Thoracic aorta (tissue), 2 donors: Measurements from ENCODE around the gene LRRN4. TPM values are rescaled to one million over a fixed set of nuclear protein-coding genes. Genes with fewer than 3 reads are reported as not detected.

Experiments
- ATAC-seq: fragments of 150-250 bp; one replicate; pipeline ENCODE4 v1.8.0; 2017; ENCODE audit warnings: low read depth; ENCODE audit not compliant: insufficient number of reproducible peaks, low FRiP score
- DNase-seq: peaks from one replicate; pipeline ENCODE4 v3.0.0-alpha.2; 2020; ENCODE audit warnings: low spot score
- H3K27ac ChIP-seq, 2 donors: fragments of 200-600 bp; sonication (generic); 1 replicate in 1 of 2; 2 replicates in 1 of 2; pipeline ENCODE4 v1.5.1; 2016; ENCODE audit warnings: mild to moderate bottlenecking in 2 of 2, moderate library complexity in 2 of 2
- H3K27me3 ChIP-seq: fragments of 200-600 bp; sonication (generic); replicated peaks from 2 replicates; pipeline ENCODE4 v1.6.0; 2016; ENCODE audit warnings: mild to moderate bottlenecking; ENCODE audit not compliant: insufficient read depth
- H3K36me3 ChIP-seq: fragments of 200-600 bp; sonication (generic); one replicate; pipeline ENCODE4 v1.5.1; 2016
- H3K4me1 ChIP-seq, 2 donors: fragments of 200-600 bp; sonication (generic); 1 replicate in 1 of 2; 2 replicates in 1 of 2; pipeline versions ENCODE4 v1.5.1 to v1.6.0; 2016; ENCODE audit warnings: low read depth in 2 of 2, mild to moderate bottlenecking in 1 of 2; ENCODE audit not compliant: control insufficient read depth in 1 of 2
- H3K4me3 ChIP-seq: fragments of 200-600 bp; sonication (generic); 2 replicates; pipeline ENCODE4 v1.5.1; 2016; ENCODE audit warnings: mild to moderate bottlenecking
- H3K9me3 ChIP-seq: fragments of 200-600 bp; sonication (generic); 2 replicates; pipeline ENCODE4 v1.5.1; 2016
- total RNA-seq, 2 donors: library from RNA; depleted of rRNA; stranded (reverse); fragments of >200 nt; gene quantifications; one replicate each; pipeline versions ENCODE4 v1.1.0 to v1.2.3, GENCODE V29; 2016
- TF ChIP-seq, protein P1 (sequence below): fragments of 200-600 bp; sonication (generic); IDR thresholded peaks from one replicate; pipeline ENCODE4 v1.5.1; 2019; ENCODE audit warnings: antibody characterized with exemption

The LRRN4 gene
- total RNA-seq, 2 donors from 2014 or later: 0.27 TPM; not detected in 1

DNA sequence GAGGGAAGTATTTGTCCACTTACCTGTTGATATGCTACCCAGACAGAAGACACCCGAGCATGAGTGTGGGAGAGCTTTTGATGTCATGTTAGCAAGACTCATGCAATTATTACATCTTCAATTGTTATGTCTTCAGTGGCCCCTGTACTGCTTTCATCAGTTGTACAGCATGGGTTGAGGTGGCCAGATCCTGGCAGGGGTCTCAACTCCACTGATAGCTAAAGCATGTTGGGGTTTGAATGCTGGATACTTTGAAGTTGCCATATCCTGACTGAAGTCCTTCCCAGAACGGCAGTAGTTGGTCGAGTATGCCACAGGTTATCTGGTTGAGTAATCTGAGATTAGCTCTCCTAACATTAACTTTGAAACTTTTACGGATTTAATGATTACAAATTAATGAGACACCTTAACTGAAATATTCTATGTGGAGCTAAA lies 46.7 kb downstream of the LRRN4 start:
- ATAC-seq: no peak
- no peaks in the 10 kb centered on the region for H3K9me3 ChIP-seq
- peak overlapping the region in 1 of 2 donors; percentile 52 for H3K27ac ChIP-seq
- no peaks in the 10 kb centered on the region for H3K27me3 ChIP-seq
- peaks cover 17 to 25% of the 10 kb centered on the region in 2 donors for H3K4me1 ChIP-seq
- TF ChIP-seq, protein P1, sequence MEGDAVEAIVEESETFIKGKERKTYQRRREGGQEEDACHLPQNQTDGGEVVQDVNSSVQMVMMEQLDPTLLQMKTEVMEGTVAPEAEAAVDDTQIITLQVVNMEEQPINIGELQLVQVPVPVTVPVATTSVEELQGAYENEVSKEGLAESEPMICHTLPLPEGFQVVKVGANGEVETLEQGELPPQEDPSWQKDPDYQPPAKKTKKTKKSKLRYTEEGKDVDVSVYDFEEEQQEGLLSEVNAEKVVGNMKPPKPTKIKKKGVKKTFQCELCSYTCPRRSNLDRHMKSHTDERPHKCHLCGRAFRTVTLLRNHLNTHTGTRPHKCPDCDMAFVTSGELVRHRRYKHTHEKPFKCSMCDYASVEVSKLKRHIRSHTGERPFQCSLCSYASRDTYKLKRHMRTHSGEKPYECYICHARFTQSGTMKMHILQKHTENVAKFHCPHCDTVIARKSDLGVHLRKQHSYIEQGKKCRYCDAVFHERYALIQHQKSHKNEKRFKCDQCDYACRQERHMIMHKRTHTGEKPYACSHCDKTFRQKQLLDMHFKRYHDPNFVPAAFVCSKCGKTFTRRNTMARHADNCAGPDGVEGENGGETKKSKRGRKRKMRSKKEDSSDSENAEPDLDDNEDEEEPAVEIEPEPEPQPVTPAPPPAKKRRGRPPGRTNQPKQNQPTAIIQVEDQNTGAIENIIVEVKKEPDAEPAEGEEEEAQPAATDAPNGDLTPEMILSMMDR: no peak
- peaks cover 19% of the 10 kb centered on the region for H3K36me3 ChIP-seq
- no peak for DNase-seq
- H3K4me3 ChIP-seq: peak overlapping the region; percentile 94

DNA sequence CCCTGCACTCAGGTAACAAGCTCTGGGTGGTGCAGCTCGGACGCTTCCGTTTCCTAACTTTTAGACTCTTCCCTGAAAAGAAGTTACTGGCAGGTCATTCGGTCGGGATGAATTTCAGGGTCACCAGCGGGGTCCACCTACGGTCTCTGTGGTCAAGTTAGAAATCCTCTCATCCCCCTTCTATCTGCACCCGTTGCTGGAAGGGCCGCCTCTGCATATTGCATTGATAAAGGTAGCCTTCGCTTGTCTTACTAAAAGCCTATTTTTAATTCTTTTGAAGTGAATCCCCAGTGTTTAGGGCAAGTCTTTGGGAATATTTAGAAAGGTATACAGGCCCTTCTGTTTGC lies 47.3 kb downstream of the LRRN4 start:
- TF ChIP-seq, protein P1: no peak
- H3K27me3 ChIP-seq: no peaks in the 10 kb centered on the region
- H3K36me3 ChIP-seq: peaks cover 13% of the 10 kb centered on the region
- peaks cover 17 to 25% of the 10 kb centered on the region in 2 donors for H3K4me1 ChIP-seq
- no peak for DNase-seq
- ATAC-seq: no peak
- H3K9me3 ChIP-seq: no peaks in the 10 kb centered on the region
- H3K27ac ChIP-seq: peak overlapping the region; percentile 83 to 86
- peak overlapping the region; percentile 94 for H3K4me3 ChIP-seq

DNA sequence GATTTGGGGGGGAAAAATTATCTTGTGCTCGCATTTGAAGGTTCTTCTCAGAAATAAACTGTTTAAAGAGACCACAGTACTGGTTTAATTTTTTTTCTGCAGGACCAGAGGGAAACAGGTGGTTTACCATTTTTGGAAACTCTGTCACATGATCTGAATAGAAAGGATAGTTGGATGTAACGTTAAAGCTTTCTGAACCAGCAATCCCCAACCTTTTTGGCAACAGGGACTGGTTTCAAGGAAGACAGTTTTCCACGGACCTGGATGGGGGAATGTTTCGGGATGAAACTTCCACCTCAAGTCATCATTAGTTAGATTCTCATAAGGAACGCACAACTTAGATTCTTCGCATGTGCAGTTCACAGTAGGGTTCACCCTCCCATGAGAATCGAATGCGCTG lies 53.0 kb downstream of the LRRN4 start:
- no peak for ATAC-seq
- Histone ChIP-seq H3K27ac (no peak overlapping the region), H3K27me3 (no peaks in the 10 kb centered on the region), H3K9me3 (no peaks in the 10 kb centered on the region), H3K4me1 (no peaks in the 10 kb centered on the region), H3K36me3 (no peaks in the 10 kb centered on the region), H3K4me3 (no peak overlapping the region)
- TF ChIP-seq, protein P1: no peak
- no peak for DNase-seq

DNA sequence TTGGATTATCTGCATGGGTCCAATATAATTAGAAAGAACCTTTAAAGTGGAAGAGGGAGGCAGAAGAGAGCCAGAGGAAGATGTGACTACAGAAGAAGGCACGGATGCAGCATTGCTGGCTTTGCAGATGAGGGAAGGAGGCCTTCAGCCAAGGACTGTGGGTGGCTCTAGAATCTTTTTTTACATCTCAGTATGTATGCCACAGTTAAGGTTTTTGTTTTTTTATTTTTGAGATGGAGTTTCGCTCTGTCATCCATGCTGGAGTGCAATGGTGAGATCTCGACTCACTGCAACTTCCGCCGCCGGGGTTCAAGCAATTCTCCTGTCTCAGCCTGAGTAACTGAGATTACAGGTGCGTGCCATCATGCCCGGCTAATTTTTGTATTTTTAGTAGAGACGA lies 54.1 kb downstream of the LRRN4 start:
- Histone ChIP-seq H3K36me3 (no peaks in the 10 kb centered on the region), H3K4me3 (no peak overlapping the region), H3K4me1 (no peaks in the 10 kb centered on the region), H3K9me3 (no peaks in the 10 kb centered on the region), H3K27me3 (no peaks in the 10 kb centered on the region), H3K27ac (no peak overlapping the region)
- TF ChIP-seq, protein P1: no peak
- no peak for ATAC-seq
- DNase-seq: no peak

DNA sequence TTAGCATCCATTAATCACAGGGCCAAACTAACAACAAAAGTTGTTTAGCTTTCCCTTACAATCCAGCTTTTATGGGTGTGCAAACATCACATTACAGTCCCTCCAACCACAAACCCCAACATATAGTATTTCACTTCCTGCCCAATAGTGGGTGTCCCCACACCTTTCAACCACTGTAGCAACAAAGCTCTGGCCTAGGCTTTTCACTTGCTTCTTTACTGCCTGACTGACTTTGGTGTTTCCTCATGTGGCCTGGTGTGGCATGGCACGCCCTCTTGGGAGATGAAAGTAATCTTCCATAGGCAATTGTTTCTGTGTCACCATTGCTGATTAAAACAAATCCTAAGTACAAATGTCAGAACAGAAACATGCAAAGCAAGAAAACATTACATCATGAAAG lies 57.1 kb downstream of the LRRN4 start:
- no peak overlapping the region for H3K4me3 ChIP-seq
- ATAC-seq: no peak

More for the DNA sequence above, 57.1 kb downstream of the LRRN4 start:
- Histone ChIP-seq H3K9me3 (no peaks in the 10 kb centered on the region), H3K27ac (no peak overlapping the region), H3K36me3 (no peaks in the 10 kb centered on the region), H3K27me3 (no peaks in the 10 kb centered on the region), H3K4me1 (no peaks in the 10 kb centered on the region)
- DNase-seq: no peak
- TF ChIP-seq, protein P1: no peak
